Kidney (tissue), 14 donors: ENCODE results near the gene POLD3. TPM values are rescaled to one million over a fixed set of nuclear protein-coding genes. Genes with fewer than 3 reads are reported as not detected.

ENCODE experiments used
- DNase-seq, 5 donors: peaks; one replicate each; pipeline ENCODE4 v3.0.0-alpha.2; 2013 to 2020
- FAIRE-seq: peaks from 2 replicates; lab custom pipeline; 2012; peaks lifted over from hg19 to GRCh38; lab: Jason Lieb, UNC
- H3K27ac ChIP-seq, 2 donors: one replicate each; pipeline ENCODE4 v1.7.0; 2013; ENCODE audit warnings: low read depth in 2 of 2, low read length in 2 of 2, inconsistent platforms in 1 of 2
- H3K27me3 ChIP-seq: one replicate; pipeline ENCODE4 v1.7.1; 2013; ENCODE audit warnings: low read length, inconsistent platforms; ENCODE audit not compliant: control insufficient read depth, insufficient read depth
- H3K36me3 ChIP-seq, 3 donors: one replicate each; pipeline versions ENCODE4 v1.7.0 to v1.7.1; 2013; ENCODE audit warnings: low read length in 3 of 3, control low read depth in 1 of 3, inconsistent platforms in 1 of 3; ENCODE audit not compliant: insufficient read depth in 3 of 3, control insufficient read depth in 2 of 3
- H3K4me1 ChIP-seq, 3 donors: one replicate each; pipeline versions ENCODE4 v1.7.0 to v1.7.1; 2013; ENCODE audit warnings: low read length in 3 of 3, inconsistent platforms in 1 of 3, low read depth in 1 of 3; ENCODE audit not compliant: control insufficient read depth in 2 of 3, insufficient read depth in 2 of 3
- H3K4me3 ChIP-seq, 3 donors: one replicate each; pipeline versions ENCODE4 v1.7.0 to v1.8.1; 2013; ENCODE audit warnings: low read length in 3 of 3, control low read depth in 1 of 3, inconsistent platforms in 1 of 3
- H3K9ac ChIP-seq, 3 donors: one replicate each; pipeline versions ENCODE4 v1.7.0 to v1.7.1; 2013; ENCODE audit warnings: low read length in 3 of 3, control low read depth in 1 of 3, inconsistent platforms in 1 of 3
- H3K9me3 ChIP-seq, 3 donors: one replicate each; pipeline versions ENCODE4 v1.7.0 to v1.7.1; 2013; ENCODE audit warnings: low read length in 3 of 3, control low read depth in 1 of 3, inconsistent platforms in 1 of 3; ENCODE audit not compliant: control insufficient read depth in 2 of 3, insufficient read depth in 1 of 3
- intact Hi-C: fragments of 100-400 bp; cut with DNase I; formaldehyde crosslinking; loops from one replicate; pipeline ENCODE4 v1.11.1; 2022
- polyA plus RNA-seq: library from polyadenylated mRNA; stranded (reverse); fragments of 350-450 nt; fragmentation: Illumina TruSeq; extraction: RNeasy Lipid Tissue Mini Kit (QIAGEN cat#74804); gene quantifications from one replicate; pipeline ENCODE4 v1.2.3, GENCODE V29; 2014; ENCODE audit warnings: low read depth, low replicate concordance; ENCODE audit not compliant: insufficient read depth
- total RNA-seq: library from RNA; stranded (reverse); fragmentation: NEBNext Ultra II Directional; extraction: Animal tissue kit (Norgen Biotek cat#: 25700); gene quantifications from one replicate; pipeline ENCODE4 v1.2.1, GENCODE V29; 2021
- TF ChIP-seq, protein P1 (sequence below): IDR thresholded peaks from 3 replicates; pipeline ENCODE4 v1.5.1; 2012; ENCODE audit warnings: mild to moderate bottlenecking, moderate library complexity, borderline replicate concordance; ENCODE audit not compliant: insufficient read depth; ENCODE audit errors: extremely low read depth
- donor health status: control.
- donor health status: control.
- donor health status: control.
- donor health status: control.
- donor health status: control.
- donor health status: DM: yes; HTN: yes; CAD: no.
- donor health status: Normal renal cell carcinoma (clear cell type).

The POLD3 gene
- total and polyA plus RNA-seq, 2 donors from 2014 or later = 12.8 to 22.3 TPM

DNA sequence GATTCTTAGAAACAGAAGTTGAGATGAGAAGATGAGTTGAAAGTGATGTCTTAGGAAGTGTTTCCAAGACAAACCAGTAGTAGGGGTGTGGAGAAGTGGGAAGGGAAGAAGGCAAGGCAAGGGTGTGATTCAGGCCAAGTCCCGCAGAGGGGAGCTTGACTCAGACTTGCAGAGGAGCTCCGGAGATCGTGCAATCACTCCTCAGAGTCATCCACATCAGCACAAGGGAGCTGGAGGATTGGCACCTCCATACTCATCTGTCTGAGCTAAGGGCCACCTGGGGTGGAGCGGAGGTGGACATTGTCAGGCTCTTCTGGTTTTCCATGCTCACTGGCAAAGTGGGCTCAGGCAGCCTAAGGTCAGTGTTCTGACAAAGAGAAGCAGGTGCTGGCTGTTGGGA is 94.4 kb downstream of the POLD3 start:
- H3K27me3 ChIP-seq = no peaks in the 10 kb centered on the region
- intact Hi-C loops = no loop called here
- H3K9ac ChIP-seq = no peak overlapping the region
- no peaks in the 10 kb centered on the region for H3K9me3 ChIP-seq
- TF ChIP-seq, protein P1, sequence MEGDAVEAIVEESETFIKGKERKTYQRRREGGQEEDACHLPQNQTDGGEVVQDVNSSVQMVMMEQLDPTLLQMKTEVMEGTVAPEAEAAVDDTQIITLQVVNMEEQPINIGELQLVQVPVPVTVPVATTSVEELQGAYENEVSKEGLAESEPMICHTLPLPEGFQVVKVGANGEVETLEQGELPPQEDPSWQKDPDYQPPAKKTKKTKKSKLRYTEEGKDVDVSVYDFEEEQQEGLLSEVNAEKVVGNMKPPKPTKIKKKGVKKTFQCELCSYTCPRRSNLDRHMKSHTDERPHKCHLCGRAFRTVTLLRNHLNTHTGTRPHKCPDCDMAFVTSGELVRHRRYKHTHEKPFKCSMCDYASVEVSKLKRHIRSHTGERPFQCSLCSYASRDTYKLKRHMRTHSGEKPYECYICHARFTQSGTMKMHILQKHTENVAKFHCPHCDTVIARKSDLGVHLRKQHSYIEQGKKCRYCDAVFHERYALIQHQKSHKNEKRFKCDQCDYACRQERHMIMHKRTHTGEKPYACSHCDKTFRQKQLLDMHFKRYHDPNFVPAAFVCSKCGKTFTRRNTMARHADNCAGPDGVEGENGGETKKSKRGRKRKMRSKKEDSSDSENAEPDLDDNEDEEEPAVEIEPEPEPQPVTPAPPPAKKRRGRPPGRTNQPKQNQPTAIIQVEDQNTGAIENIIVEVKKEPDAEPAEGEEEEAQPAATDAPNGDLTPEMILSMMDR = no peak
- no peaks in the 10 kb centered on the region for H3K36me3 ChIP-seq
- DNase-seq (peak in 1 of 5 donors; percentile 8), FAIRE-seq (no peak)
- no peak overlapping the region for H3K4me3 ChIP-seq
- H3K4me1 ChIP-seq = peaks cover 0 to 4% (median 0%) of the 10 kb centered on the region in 3 donors
- H3K27ac ChIP-seq = no peak overlapping the region

DNA sequence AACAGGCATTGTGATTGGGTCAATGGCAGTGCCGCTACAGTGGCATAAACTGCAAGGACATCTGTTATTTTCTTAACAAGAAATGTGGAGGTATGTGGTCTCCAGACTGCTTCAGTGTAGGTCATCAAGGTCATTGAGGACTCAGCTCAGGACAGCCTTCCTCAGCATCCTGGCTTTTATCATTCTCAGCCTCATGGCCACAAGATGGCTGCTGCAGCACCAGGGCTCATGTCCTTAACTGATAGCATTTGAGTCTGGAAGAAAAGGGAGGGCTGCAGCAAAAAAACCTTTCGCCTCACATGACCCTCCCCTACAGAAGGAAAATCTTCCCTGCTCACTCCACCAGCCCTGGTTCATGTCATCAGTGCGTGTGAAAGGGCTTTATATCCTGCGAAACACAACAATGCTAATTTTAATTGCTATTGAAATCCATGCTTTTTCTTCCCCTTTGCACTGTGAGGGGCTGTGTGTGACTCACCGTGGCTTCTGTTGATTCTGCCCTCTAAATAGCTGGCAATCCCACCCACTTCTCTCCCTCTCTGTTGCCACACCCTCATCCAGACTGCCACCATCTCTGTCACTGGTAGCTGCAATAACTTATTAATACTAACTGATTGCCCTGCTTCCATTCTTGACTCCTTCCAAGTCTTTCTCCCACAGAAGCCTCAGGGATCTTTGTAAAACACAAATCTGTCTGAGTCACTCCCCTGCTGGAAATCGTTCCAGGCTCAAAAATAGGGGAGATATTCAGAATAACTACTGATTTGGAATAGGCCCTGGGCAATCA is 95.0 kb downstream of the POLD3 start:
- FAIRE-seq (no peak), DNase-seq (peak in 1 of 5 donors; percentile 2)
- intact Hi-C loops = no loop called here
- H3K9ac ChIP-seq = no peak overlapping the region
- H3K27ac ChIP-seq = no peak overlapping the region
- H3K27me3 ChIP-seq = no peaks in the 10 kb centered on the region
- no peaks in the 10 kb centered on the region for H3K4me1 ChIP-seq
- H3K36me3 ChIP-seq = no peaks in the 10 kb centered on the region
- TF ChIP-seq, protein P1 = no peak
- H3K9me3 ChIP-seq = no peaks in the 10 kb centered on the region
- no peak overlapping the region for H3K4me3 ChIP-seq

DNA sequence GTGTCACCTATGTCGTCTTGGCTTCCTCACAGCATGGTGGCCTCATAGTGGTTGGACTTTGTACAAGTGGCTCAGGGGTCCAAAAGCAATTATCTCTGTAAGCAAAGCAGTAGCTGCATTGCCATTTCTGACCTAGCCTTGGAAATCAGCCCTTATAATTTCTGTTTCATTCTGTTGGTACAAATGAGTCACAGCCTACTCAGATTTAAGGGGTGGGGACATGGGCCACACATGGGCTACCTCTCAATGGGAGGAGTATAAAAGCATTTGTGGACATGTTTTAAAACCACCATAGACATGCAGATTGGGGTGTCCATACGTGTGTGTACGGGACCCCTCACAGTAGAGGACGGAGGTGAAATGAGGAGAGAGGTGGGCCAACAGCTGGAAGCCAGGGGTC is 97.3 kb downstream of the POLD3 start:
- DNase-seq (peak in 1 of 5 donors; percentile 6), FAIRE-seq (no peak)
- Histone ChIP-seq H3K27ac (no peak overlapping the region), H3K4me3 (no peak overlapping the region), H3K27me3 (no peaks in the 10 kb centered on the region), H3K9ac (no peak overlapping the region), H3K36me3 (no peaks in the 10 kb centered on the region), H3K4me1 (no peaks in the 10 kb centered on the region), H3K9me3 (no peaks in the 10 kb centered on the region)
- TF ChIP-seq, protein P1 = no peak
- intact Hi-C loops = no loop called here
